NB4 (cell line): ENCODE measurements around the gene IL17RD.
A peak's percentile ranks its signal among the peaks of the same experiment; 100 is the strongest.

ENCODE experiments used
- DNase-seq: peaks from one replicate; pipeline ENCODE4 v3.0.0; 2010; ENCODE audit warnings: low read depth
- H3K4me3 ChIP-seq: one replicate; pipeline ENCODE4 v1.5.1; 2011; ENCODE audit warnings: mild to moderate bottlenecking, low read depth, low read length, moderate library complexity
- CTCF ChIP-seq: IDR thresholded peaks from one replicate; pipeline ENCODE4 v1.5.1; 2012; ENCODE audit warnings: low read depth, low read length
- MAX ChIP-seq: IDR thresholded peaks from 2 replicates; pipeline ENCODE4 v1.6.1; 2011; ENCODE audit warnings: low read depth, low read length
- MYC ChIP-seq: IDR thresholded peaks from 2 replicates; pipeline ENCODE4 v1.6.1; 2011; ENCODE audit warnings: low read depth, low read length
- POLR2A ChIP-seq: IDR thresholded peaks from 2 replicates; pipeline ENCODE4 v1.6.1; 2011; ENCODE audit warnings: mild to moderate bottlenecking; ENCODE audit not compliant: insufficient read length; ENCODE audit errors: extremely low read depth

Gene IL17RD

GRCh38 chr3:57164657-57165573 is at the start of gene IL17RD:
TSS of gene IL17RD (minus strand) at chr3:57165353. CDS start at chr3:57165286, 67 bp downstream.
- TF ChIP-seq MAX (0 out of 2 replicates have a peak, but pooled peaks have one; percentile 3), CTCF (no peak), POLR2A (no peak), MYC (no peak)
- peak; percentile 71 for DNase-seq
- H3K4me3 ChIP-seq: no peak within 1 kb of the TSS

- no peak for TF ChIP-seq MAX
- TF ChIP-seq POLR2A: no peak
- no peak for TF ChIP-seq MYC
- TF ChIP-seq CTCF: no peak
- no peak overlapping the region for H3K4me3 ChIP-seq
- DNase-seq: no peak
Measured at GRCh38 chr3:57206423-57206822, 41.3 kb upstream of the IL17RD start.

GRCh38 chr3:57199895-57200297 is 34.7 kb upstream of the IL17RD start, which contains the start of gene HESX1:
TSS of gene HESX1 (minus strand) at chr3:57199978. CDS start at chr3:57199918, 60 bp downstream.
- TF ChIP-seq CTCF (no peak), MYC (no peak), POLR2A (no peak), MAX (no peak)
- DNase-seq: no peak
- no peak within 1 kb of the TSS for H3K4me3 ChIP-seq

- H3K4me3 ChIP-seq: no peak overlapping the region
- TF ChIP-seq POLR2A (no peak), MAX (no peak), MYC (no peak), CTCF (no peak)
- no peak for DNase-seq
Measured at GRCh38 chr3:57194641-57195040, 29.5 kb upstream of the IL17RD start.

- no peak for TF ChIP-seq MYC
- no peak for TF ChIP-seq POLR2A
- TF ChIP-seq CTCF: no peak
- TF ChIP-seq MAX: no peak
- DNase-seq: no peak
- H3K4me3 ChIP-seq: no peak overlapping the region
Measured at GRCh38 chr3:57192028-57192427, 26.9 kb upstream of the IL17RD start.
